Activated CD8-positive, alpha-beta memory T cell treated with anti-CD3 and anti-CD28 coated beads, Interleukin-2, amount 50 U/mL, for 1 hour (primary cell): Measurements from ENCODE around the gene LAMA5.

Source experiments
- DNase-seq: peaks from one replicate; pipeline ENCODE4 v3.0.0-alpha.2; 2020; ENCODE audit errors: extremely low read depth

The LAMA5 gene

DNA sequence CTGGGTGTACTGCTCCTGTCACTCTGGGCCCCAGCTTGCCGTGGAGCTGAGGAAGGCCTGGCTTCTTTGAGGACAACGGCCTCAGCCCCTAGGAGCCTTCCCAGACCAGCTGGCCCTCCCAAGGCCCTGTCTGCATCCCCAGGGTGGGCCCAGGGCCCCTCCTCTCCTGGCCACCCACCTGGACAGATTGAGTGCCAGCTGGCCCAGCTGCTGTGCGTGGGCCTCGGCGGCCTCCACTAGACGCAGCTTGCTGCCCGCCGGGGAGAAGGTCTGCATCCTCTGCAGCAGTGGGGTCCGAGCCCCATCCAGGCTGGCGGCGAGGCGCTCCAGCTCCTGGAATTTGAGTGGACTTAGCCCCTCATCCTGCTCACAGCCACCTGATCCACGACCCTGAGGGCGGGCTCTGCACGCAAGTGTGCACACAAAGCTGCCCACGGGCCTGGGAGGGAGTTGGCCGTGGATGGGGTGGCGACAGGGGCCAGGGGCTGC, 49.9 kb downstream of the LAMA5 start:
- no peak for DNase-seq

DNA sequence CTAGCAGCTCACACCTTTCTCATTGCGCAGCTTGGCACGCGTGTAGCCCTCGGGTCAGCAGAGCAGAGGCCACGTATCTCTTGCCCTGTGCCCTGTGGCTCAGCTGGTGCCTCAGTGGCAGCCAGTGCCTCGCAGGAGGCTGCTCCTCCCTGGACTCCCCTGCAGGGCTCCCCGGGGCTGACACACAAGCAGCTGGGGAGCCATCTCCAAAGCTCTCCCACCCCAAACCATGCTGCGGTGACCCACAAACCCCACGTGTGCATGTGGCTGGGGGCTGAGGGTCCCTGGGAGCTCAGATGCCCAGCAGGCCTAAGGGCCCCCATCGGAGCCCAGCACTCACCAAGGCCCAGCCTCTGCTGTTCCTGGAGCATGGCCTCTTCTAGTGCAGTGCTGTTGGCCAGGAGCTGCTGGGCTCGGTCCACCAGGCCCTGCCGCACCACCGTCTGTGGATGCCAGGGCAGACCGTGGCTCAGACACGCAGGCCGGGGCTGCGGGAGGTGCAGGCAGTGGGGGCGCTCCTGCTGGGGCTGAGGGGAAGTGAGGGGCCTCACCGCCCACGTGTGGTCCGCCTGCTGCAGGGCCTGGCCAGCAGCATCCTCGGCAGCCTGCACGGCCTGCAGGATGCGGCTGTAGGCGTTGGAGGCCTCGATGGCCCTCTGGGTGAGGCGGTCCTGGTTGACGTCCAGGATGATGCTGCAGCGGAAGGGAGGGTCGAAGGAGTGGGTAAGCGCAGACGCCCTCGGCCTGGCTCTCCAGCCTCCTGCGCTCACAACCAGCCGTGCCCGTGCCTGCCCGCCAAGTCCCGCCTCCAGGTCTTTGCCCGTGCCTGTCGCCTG, 50.6 kb downstream of the LAMA5 start:
- DNase-seq, result no peak

GRCh38 chr20:62315773-62316172, 51.3 kb downstream of the LAMA5 start:
- no peak for DNase-seq

DNA sequence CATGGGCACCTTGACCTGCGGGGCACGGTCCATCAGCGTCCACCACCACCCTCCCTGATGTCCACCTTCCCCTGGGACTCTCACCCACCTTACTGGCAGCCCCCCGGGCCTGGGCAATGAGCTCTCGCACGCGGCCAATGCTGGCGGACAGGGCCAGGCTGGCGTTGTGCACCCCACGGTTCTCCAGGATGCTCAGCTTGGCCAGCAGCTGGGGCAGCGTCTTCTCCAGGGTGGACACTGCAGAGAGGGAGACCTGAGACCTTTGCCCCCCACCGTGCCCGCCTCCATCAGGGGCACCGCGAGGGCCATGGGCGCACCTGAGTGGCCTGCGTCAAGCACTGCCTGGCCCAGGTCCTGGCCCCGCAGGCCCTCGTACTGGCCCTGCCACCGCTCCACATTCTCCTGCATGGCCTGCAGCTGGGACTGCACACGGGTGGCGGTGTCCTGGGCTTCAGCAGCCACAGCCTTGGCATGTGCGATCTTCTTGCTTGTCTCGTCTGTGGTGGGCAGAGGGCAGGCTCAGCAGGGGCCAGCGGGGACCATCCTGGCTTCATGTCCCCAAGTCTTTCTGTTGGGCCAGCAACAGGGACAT, 52.3 kb downstream of the LAMA5 start:
- DNase-seq, result no peak

- no peak for DNase-seq
These were observed 52.8 kb downstream of the LAMA5 start for GRCh38 chr20:62314339-62314638.

DNA sequence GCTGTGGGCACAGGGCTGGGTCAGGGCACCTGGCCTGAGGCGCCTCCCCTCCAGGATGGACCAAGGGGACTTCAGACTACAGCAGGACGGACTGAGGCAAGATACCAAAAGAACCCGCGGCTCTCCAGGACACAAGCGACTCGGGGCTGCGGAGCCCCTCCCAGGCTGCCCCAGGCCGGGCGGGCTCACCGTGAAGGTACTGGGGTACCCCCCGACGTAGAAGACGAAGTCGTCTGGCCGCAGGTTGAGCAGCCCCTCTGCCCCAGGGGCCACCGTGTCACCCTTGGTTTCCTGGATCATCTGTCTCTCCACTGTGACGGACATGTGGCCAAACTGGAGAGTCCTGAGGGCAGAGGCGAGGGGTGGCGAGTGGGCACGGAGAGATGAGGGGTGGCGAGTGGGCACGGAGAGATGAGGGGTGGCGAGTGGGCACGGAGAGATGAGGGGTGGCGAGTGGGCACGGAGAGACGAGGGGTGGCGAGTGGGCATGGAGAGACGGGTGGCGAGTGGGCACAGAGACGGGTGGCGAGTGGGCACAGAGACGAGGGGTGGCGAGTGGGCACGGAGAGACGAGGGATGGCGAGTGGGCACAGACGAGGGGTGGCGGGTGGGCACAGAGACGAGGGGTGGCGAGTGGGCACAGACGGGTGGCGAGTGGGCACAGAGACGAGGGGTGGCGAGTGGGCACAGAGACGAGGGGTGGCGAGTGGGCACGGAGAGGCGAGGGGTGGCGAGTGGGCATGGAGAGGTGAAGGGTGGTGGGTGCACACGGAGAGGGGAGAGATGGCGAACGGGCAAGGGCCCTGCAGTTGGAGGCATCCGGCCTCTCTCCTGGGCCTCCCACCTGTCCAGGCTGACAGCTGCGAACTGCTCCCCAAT, 53.4 kb downstream of the LAMA5 start:
- no peak for DNase-seq

DNA sequence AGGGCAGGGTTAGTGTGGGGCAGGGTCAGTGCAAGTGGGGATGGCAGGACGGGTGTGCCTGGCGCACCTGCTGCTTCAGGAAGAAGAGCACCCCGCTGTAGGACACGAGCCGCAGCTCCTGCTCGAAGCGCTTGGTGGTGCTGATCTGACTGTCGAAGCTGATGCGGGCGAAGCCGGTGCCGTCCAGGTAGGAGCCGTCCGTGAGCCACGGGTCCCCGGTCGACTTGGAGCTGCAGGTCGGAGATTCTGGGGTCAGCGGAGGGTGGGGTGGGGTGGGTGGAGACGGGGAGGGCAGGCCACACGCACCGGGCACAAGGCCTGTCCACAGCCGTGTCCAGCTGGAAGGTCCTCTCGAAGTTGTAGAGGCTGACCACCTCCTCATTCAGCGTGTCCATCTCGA, 54.1 kb downstream of the LAMA5 start:
- DNase-seq, result no peak

- DNase-seq, result no peak
These were observed 54.5 kb downstream of the LAMA5 start for GRCh38 chr20:62312662-62312977.

DNA sequence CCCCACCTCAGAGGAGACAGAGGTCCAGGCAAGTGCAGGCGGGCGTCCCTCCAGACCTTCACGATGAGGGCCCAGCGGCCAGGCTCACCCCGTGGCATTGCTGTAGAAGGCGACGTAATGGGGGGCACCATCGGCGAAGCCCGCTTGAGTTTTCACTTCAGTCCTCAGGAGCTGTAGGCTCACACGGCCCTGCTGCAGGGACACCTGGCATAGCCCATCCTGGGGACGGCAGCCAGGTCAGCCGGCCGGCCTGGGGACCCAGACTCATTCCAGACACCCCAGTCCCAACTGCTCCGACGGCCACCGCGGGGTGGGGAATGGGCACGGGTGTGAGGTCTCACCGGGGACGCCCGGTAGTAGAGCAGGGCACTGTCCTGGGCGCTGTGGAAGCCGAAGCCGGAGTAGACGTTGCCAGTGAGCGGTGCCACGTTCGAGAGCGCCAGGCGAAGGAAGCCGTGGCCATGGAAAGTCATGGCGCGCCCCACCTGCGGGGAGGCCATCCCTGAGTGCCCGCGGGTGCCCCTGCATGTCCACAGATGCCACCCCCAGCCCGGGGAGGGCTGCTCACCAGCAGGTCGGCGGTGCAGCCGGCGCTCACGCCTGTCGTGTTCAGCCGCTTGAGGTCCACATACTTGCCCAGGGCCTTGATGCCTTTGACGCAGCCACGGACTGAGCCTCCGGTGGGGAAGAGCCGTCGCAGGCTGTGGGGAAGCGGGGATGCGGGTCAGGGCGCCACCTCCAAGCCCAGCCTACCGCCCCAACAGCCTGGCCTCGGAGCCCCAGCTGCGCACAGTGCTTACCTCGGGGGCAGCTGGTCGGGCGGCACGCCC, 55.1 kb downstream of the LAMA5 start:
- DNase-seq, result no peak

DNA sequence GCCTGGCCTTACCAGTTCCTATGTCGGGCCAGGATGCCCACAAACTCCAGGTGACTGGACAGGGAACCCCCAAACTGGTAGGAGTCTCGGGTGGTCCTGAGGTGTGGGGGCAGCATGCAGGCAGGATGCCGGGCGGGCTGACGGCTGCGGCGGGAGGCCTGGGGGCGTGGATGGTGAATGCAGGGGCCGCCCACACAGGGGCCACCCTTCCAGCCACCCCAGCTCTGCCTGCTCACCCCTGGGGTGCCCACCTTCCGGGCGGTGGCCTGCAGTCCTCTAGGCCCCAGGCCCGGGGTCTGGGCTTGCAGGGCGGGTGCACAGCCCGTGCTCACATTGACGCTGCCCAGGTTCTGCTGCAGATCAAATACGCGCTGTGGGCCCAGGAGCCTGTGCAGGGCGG, 56.0 kb downstream of the LAMA5 start:
- no peak for DNase-seq

GRCh38 chr20:62310757-62311121, 56.4 kb downstream of the LAMA5 start:
- no peak for DNase-seq

GRCh38 chr20:62309947-62310756, 57.0 kb downstream of the LAMA5 start:
- DNase-seq, result no peak

- DNase-seq, result no peak
These were observed 57.7 kb downstream of the LAMA5 start for GRCh38 chr20:62309198-62309944.

DNA sequence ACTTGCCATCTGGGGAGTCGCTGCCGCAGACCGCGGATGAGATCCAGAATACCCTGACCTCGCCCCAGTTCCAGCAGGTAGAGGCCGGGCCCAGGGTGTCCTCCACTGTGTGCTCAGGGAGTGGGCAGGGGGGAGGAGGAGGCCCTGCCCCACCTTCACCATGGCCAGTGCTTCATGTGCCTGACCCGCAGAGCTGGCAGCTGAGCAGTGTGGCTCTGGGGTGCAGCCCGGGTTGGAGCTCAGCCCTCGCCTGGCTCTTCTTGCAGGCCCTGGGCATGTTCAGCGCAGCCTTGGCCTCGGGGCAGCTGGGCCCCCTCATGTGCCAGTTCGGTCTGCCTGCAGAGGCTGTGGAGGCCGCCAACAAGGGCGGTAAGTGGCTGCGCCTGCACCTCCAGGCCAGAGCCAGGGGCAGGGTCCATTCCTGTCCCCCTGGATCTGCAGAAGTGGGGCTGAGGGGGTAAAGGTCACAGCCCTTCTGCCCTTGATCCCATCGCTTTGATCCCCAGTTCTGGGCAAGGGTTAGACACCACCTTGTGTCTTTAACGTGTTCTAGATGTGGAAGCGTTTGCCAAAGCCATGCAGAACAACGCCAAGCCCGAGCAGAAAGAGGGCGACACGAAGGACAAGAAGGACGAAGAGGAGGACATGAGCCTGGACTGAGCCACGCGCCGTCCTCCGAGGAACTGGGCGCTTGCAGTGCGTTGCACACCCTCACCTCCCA, 58.9 kb downstream of the LAMA5 start:
- DNase-seq, result no peak

DNA sequence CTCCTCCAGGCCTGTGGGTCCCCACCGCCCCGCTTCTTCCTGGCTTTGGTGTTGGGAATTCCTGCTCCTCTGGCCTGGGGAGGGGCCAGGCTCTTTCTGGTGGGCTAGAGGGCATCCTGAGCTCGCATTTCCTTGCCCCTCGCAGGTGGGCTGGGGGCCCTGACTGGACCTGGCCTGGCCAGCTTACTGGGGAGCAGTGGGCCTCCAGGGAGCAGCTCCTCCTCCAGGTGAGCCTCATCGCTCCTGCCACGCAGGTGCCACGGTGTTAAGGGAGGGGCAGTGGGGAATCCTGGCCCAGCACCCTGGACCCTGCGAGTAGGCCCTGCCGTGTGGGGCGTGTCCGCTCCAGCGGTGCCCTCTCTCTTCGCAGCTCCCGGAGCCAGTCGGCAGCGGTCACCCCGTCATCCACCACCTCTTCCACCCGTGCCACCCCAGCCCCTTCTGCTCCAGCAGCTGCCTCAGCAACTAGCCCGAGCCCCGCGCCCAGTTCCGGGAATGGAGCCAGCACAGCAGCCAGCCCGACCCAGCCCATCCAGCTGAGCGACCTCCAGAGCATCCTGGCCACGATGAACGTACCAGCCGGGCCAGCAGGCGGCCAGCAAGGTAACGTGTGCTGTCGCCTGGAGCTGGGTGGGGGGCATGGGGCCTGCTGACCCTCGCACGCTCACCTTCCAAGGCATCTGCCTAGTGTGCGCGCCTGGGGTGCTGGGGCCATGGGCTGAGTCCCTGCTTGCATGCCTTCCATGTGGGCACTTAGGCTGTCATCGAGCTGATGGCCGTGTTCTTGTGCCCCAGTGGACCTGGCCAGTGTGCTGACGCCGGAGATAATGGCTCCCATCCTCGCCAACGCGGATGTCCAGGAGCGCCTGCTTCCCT, 59.6 kb downstream of the LAMA5 start:
- no peak for DNase-seq

DNA sequence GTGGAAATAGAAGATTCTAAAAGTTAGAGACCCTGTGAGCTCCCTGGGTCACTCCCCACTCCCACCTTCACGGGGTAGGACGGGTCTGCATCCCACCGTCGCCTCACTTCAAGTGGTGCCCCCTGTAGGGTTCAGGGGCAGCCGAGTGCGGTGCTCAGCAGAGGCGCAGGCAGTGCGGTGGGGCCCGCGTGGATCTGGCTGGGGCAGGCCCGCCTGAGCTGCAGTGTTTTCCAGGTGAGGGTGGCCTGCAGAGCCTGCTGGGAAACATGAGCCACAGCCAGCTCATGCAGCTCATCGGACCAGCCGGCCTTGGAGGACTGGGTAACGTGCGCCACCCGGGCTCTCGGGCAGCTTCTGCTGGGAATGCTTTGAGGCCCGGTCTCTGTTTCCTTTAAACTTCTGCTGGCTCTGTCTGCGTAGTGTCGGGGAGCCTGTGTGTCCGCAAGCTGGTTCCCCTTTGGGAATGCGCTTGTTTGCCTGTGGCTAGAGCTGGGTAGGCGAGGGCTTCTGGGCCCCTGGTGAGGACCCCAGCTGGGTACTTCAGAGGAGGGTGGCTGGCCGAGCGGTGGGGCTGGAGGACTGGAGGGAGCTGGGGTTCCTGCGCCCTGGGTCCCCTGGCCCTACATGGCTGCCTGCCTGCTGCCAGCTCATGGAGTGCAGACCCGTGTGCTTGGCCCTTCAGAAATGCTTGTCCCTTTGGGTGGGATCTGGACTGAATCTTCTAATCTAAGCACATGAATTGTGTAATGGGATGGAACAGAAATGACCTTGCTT, 60.5 kb downstream of the LAMA5 start:
- DNase-seq, result no peak

GRCh38 chr20:62305765-62306413, 61.2 kb downstream of the LAMA5 start:
- no peak for DNase-seq
